Loucy (cell line): ENCODE results near the gene DOLPP1.
"Not testable (repeated sequence)": the region's sequence is repeated elsewhere in the genome, so short reads cannot be mapped to it uniquely, and the experiment has no call there.

Experiments used
- EZH2phosphoT487 ChIP-seq: fragments of 200-600 bp; IDR thresholded peaks from 2 replicates; pipeline ENCODE4 v1.6.1; 2018; ENCODE audit warnings: antibody characterized with exemption, mild to moderate bottlenecking, moderate library complexity, borderline replicate concordance
- TF ChIP-seq, protein P1 (sequence below): fragments of 200-600 bp; sonication (generic); conservative IDR thresholded peaks from 2 replicates; pipeline ENCODE4 v1.5.1; 2014; ENCODE audit warnings: mild to moderate bottlenecking, antibody characterized with exemption, low read length

DNA sequence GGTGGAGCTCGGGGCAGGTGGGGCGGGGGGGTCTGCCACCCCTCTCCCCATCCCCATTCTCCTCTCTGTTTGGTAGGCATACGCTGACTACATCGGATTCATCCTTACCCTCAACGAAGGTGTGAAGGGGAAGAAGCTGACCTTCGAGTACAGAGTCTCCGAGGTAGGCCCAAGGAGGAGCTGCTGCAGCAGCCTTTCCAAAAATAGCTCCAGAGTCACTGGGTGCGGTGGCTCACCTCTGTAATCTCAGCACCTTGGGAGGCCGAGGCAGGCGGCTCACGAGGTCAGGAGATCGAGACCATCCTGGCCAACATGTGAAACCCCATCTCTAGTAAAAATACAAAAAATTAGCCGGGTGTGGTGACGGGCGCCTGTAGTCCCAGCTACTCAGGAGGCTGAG lies 42.1 kb downstream of the DOLPP1 start:
- TF ChIP-seq, protein P1, sequence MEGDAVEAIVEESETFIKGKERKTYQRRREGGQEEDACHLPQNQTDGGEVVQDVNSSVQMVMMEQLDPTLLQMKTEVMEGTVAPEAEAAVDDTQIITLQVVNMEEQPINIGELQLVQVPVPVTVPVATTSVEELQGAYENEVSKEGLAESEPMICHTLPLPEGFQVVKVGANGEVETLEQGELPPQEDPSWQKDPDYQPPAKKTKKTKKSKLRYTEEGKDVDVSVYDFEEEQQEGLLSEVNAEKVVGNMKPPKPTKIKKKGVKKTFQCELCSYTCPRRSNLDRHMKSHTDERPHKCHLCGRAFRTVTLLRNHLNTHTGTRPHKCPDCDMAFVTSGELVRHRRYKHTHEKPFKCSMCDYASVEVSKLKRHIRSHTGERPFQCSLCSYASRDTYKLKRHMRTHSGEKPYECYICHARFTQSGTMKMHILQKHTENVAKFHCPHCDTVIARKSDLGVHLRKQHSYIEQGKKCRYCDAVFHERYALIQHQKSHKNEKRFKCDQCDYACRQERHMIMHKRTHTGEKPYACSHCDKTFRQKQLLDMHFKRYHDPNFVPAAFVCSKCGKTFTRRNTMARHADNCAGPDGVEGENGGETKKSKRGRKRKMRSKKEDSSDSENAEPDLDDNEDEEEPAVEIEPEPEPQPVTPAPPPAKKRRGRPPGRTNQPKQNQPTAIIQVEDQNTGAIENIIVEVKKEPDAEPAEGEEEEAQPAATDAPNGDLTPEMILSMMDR = not testable (repeated sequence)
- TF ChIP-seq EZH2phosphoT487 = not testable (repeated sequence)
